SK-N-SH (cell line): ENCODE results near the gene ARIH2. TPM values are rescaled to one million over a fixed set of nuclear protein-coding genes. Genes with fewer than 3 reads are reported as not detected.

Source experiments
- CTCF ChIA-PET: fragments of 300-600, 350-600 bp; formaldehyde crosslinking; extraction: SDS; loops from one replicate; lab custom pipeline; 2021; lab: Yijun Ruan, JAX
- POLR2A ChIA-PET: fragments of 350-600 bp; sonication (Branson Sonifier 250); formaldehyde crosslinking; extraction: SDS; loops from one replicate; lab custom pipeline; 2020; ENCODE audit warnings: antibody characterized with exemption, inconsistent platforms; lab: Yijun Ruan, JAX
- DNase-seq: peaks from one replicate; pipeline ENCODE4 v3.0.0; 2012
- H2AFZ ChIP-seq: fragments of 200-600 bp; sonication (generic); 2 replicates; pipeline ENCODE4 v1.8.1; 2016; ENCODE audit warnings: antibody characterized with exemption, mild to moderate bottlenecking, low read depth
- H3F3A ChIP-seq: fragments of 200-600 bp; sonication (generic); replicated peaks from 2 replicates; pipeline ENCODE3; 2016; ENCODE audit warnings: antibody characterized with exemption, mild to moderate bottlenecking; ENCODE audit not compliant: insufficient read depth
- H3K27ac ChIP-seq, 2 experiments: fragments of 200-500 bp in 1 of 2; fragments of 200-600 bp in 1 of 2; sonication (Bioruptor generic) in 1 of 2; sonication (generic), shearing (Covaris generic) in 1 of 2; 2 replicates each; pipeline versions ENCODE4 v1.5.1 to v1.6.1; 2014 to 2016; ENCODE audit warnings: low read depth in 2 of 2, inconsistent platforms in 1 of 2, low read length in 1 of 2, mild to moderate bottlenecking in 1 of 2, mixed read lengths in 1 of 2
- H3K27me3 ChIP-seq: fragments of 200-600 bp; sonication (generic), shearing (Covaris generic); 2 replicates; pipeline ENCODE4 v1.6.1; 2016; ENCODE audit warnings: mixed run types; ENCODE audit not compliant: insufficient read depth
- H3K36me3 ChIP-seq, 2 experiments: fragments of 200-500 bp in 1 of 2; fragments of 200-600 bp in 1 of 2; sonication (Bioruptor generic) in 1 of 2; sonication (generic) in 1 of 2; replicated peaks in 1 of 2; 2 replicates each; pipeline versions ENCODE3 to v1.5.1; 2014 to 2016; ENCODE audit warnings: low read length in 1 of 2, mild to moderate bottlenecking in 1 of 2; ENCODE audit not compliant: insufficient read depth in 2 of 2, control insufficient read depth in 1 of 2
- H3K4me1 ChIP-seq, 2 experiments: fragments of 200-500 bp in 1 of 2; fragments of 200-600 bp in 1 of 2; sonication (Bioruptor generic) in 1 of 2; sonication (generic), shearing (Covaris generic) in 1 of 2; 2 replicates each; pipeline versions ENCODE4 v1.5.1 to v1.6.1; 2014 to 2016; ENCODE audit warnings: low read depth in 1 of 2, low read length in 1 of 2, mixed run types in 1 of 2; ENCODE audit not compliant: insufficient read depth in 2 of 2, control insufficient read depth in 1 of 2
- H3K4me2 ChIP-seq: fragments of 200-600 bp; sonication (generic), shearing (Covaris generic); 2 replicates; pipeline ENCODE4 v1.6.1; 2017; ENCODE audit warnings: mixed run types
- H3K4me3 ChIP-seq, 2 experiments: fragments of 200-500 bp in 1 of 2; fragments of 200-600 bp in 1 of 2; sonication (Bioruptor generic) in 1 of 2; sonication (generic), shearing (Covaris generic) in 1 of 2; 2 replicates each; pipeline versions ENCODE4 v1.5.1 to v1.8.1; 2014 to 2016; ENCODE audit warnings: low read depth in 2 of 2, inconsistent platforms in 1 of 2, low read length in 1 of 2, mild to moderate bottlenecking in 1 of 2, mixed read lengths in 1 of 2, moderate library complexity in 1 of 2
- H3K79me2 ChIP-seq: fragments of 200-600 bp; sonication (generic); 2 replicates; pipeline ENCODE4 v1.8.1; 2017; ENCODE audit warnings: mild to moderate bottlenecking; ENCODE audit not compliant: insufficient read depth
- H3K9ac ChIP-seq: fragments of 200-600 bp; sonication (generic); 2 replicates; pipeline ENCODE4 v1.6.1; 2017; ENCODE audit warnings: mixed run types
- H3K9me2 ChIP-seq: fragments of 200-600 bp; sonication (generic); 2 replicates; pipeline ENCODE4 v1.6.1; 2017; ENCODE audit warnings: mixed run types
- H3K9me3 ChIP-seq: fragments of 200-600 bp; sonication (generic); 2 replicates; pipeline ENCODE4 v1.6.1; 2017; ENCODE audit warnings: mixed run types, mild to moderate bottlenecking, moderate library complexity
- H4K20me1 ChIP-seq: fragments of 200-600 bp; sonication (generic); 2 replicates; pipeline ENCODE4 v1.6.1; 2017; ENCODE audit warnings: mild to moderate bottlenecking, mixed run types; ENCODE audit not compliant: insufficient read depth
- CTCF ChIP-seq: fragments of 200-600 bp; sonication (generic); IDR thresholded peaks from 2 replicates; pipeline ENCODE4 v1.6.1; 2017; ENCODE audit warnings: antibody characterized with exemption, mild to moderate bottlenecking, moderate library complexity
- FOSL2 ChIP-seq: IDR thresholded peaks from 2 replicates; pipeline ENCODE4 v1.4.0; 2012; ENCODE audit warnings: low read depth, mild to moderate bottlenecking, moderate library complexity, borderline replicate concordance
- FOXM1 ChIP-seq: IDR thresholded peaks from 2 replicates; pipeline ENCODE4 v1.4.0; 2012; ENCODE audit warnings: low read depth, mild to moderate bottlenecking
- GABPA ChIP-seq: IDR thresholded peaks from 2 replicates; pipeline ENCODE4 v1.4.0; 2012; ENCODE audit warnings: low read depth, mild to moderate bottlenecking
- JUND ChIP-seq: IDR thresholded peaks from 2 replicates; pipeline ENCODE4 v1.4.0; 2012
- MXI1 ChIP-seq: IDR thresholded peaks from 2 replicates; pipeline ENCODE4 v1.6.1; 2012; ENCODE audit warnings: mild to moderate bottlenecking, low read depth, low read length, improper control_type of control experiment
- NFIC ChIP-seq: IDR thresholded peaks from 2 replicates; pipeline ENCODE4 v1.4.0; 2012; ENCODE audit warnings: borderline replicate concordance
- NRF1 ChIP-seq: IDR thresholded peaks from 2 replicates; pipeline ENCODE4 v1.6.1; 2012; ENCODE audit warnings: low read depth, mild to moderate bottlenecking, low read length
- PBX3 ChIP-seq: IDR thresholded peaks from 2 replicates; pipeline ENCODE4; 2012
- POLR2AphosphoS5 ChIP-seq: IDR thresholded peaks from 2 replicates; pipeline ENCODE4 v1.6.1; 2012; ENCODE audit warnings: low read depth, low read length
- RCOR1 ChIP-seq: fragments of 150-350 bp; IDR thresholded peaks from 2 replicates; pipeline ENCODE4 v1.6.1; 2017; ENCODE audit warnings: antibody characterized with exemption, low read length
- RFX5 ChIP-seq: IDR thresholded peaks from 2 replicates; pipeline ENCODE4 v1.6.1; 2012; ENCODE audit warnings: mild to moderate bottlenecking, improper control_type of control experiment, low read length
- SMC3 ChIP-seq: IDR thresholded peaks from 2 replicates; pipeline ENCODE4 v1.6.1; 2012; ENCODE audit warnings: low read depth, low read length, improper control_type of control experiment
- TCF12 ChIP-seq: IDR thresholded peaks from 2 replicates; pipeline ENCODE4 v1.4.0; 2012
- YY1 ChIP-seq: IDR thresholded peaks from 2 replicates; pipeline ENCODE4 v1.4.0; 2012; ENCODE audit warnings: low read depth, mild to moderate bottlenecking
- ZBTB33 ChIP-seq: IDR thresholded peaks from 2 replicates; pipeline ENCODE4 v1.4.0; 2012; ENCODE audit warnings: low read depth, borderline replicate concordance
- WGBS: methylation state at CpG from one replicate; pipeline ENCODE4 v1.1.6; 2017; ENCODE audit warnings: low lambda C conversion rate; 5-methylcytosine and 5-hydroxymethylcytosine counted together
- polyA plus RNA-seq, 3 experiments: library from polyadenylated mRNA; depleted of rRNA; stranded (reverse); fragments of >200 nt; gene quantifications; 2 replicates each; pipeline ENCODE4 v1.2.3, GENCODE V29; 2012
- TF ChIP-seq, protein P1 (sequence below): IDR thresholded peaks from 2 replicates; pipeline ENCODE4 v1.4.0; 2012; ENCODE audit warnings: low read depth, borderline replicate concordance

The ARIH2 gene
- polyA plus RNA-seq, 1 of the 3 experiments (the other 2 are of a cell fraction), result 69.7 TPM

GRCh38 chr3:48938689-48939088 lies 20.0 kb downstream of the ARIH2 start:
- H3K9me3 ChIP-seq, result no peaks in the 10 kb centered on the region
- H3K27me3 ChIP-seq, result no peaks in the 10 kb centered on the region
- no peak overlapping the region for H2AFZ ChIP-seq
- peaks cover 98% of the 10 kb centered on the region for H3K79me2 ChIP-seq
- peaks cover 20 to 22% of the 10 kb centered on the region in 2 experiments for H3K36me3 ChIP-seq
- H3K4me3 ChIP-seq, result no peak overlapping the region
- H3F3A ChIP-seq, result peaks cover 7% of the 10 kb centered on the region
- ChIA-PET CTCF (interaction anchor here (1.4 kb wide), 1 partner anchor 36 kb away, joined by 3 read pairs; no protein-coding TSS in a partner anchor), POLR2A (interaction anchor here (0.5 kb wide), 1 partner anchor 328 kb away, joined by 3 read pairs; no protein-coding TSS in a partner anchor)
- H3K9ac ChIP-seq, result no peak overlapping the region
- DNase-seq, result no peak
- H3K4me2 ChIP-seq, result no peak overlapping the region
- H4K20me1 ChIP-seq, result peaks cover 13% of the 10 kb centered on the region
- no peaks in the 10 kb centered on the region for H3K4me1 ChIP-seq
- H3K9me2 ChIP-seq, result no peaks in the 10 kb centered on the region
- TF ChIP-seq YY1, result no peak
- TF ChIP-seq MXI1, result no peak
- TF ChIP-seq NFIC, result no peak
- TF ChIP-seq JUND, result no peak
- TF ChIP-seq TCF12, result no peak
- TF ChIP-seq PBX3, result no peak
- no peak for TF ChIP-seq POLR2AphosphoS5
- TF ChIP-seq FOXM1, result no peak
- TF ChIP-seq RFX5, result no peak
- no peak for TF ChIP-seq CTCF
- TF ChIP-seq RCOR1, result no peak
- no peak for TF ChIP-seq NRF1
- no peak for TF ChIP-seq SMC3
- no peak for TF ChIP-seq ZBTB33
- TF ChIP-seq GABPA, result no peak
- TF ChIP-seq, protein P1, sequence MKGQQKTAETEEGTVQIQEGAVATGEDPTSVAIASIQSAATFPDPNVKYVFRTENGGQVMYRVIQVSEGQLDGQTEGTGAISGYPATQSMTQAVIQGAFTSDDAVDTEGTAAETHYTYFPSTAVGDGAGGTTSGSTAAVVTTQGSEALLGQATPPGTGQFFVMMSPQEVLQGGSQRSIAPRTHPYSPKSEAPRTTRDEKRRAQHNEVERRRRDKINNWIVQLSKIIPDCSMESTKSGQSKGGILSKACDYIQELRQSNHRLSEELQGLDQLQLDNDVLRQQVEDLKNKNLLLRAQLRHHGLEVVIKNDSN, result no peak
- no peak for TF ChIP-seq FOSL2
- H3K27ac ChIP-seq, result no peak overlapping the region
- WGBS, result 93% methylated on average over 3 of the region's 3 CpGs
